D341Med (cell line): ENCODE data around the gene CCL23.

Source experiments
- DNase-seq: peaks from one replicate; pipeline ENCODE4 v3.0.0; 2012; ENCODE audit warnings: low spot score

CCL23 gene

GRCh38 chr17:35969558-35970380 lies 48.0 kb downstream of the CCL23 start:
- DNase-seq = peak; percentile 82

- DNase-seq = no peak
These were observed 49.2 kb downstream of the CCL23 start for GRCh38 chr17:35968520-35969054.

GRCh38 chr17:35965272-35965671 lies 52.5 kb downstream of the CCL23 start:
- no peak for DNase-seq

GRCh38 chr17:35963663-35964062 lies 54.1 kb downstream of the CCL23 start:
- DNase-seq = no peak
